Esophagus squamous epithelium (tissue), 5 donors: ENCODE measurements around the gene RAB29. TPM values are rescaled to one million over a fixed set of nuclear protein-coding genes. Genes with fewer than 3 reads are reported as not detected.

Source experiments
- DNase-seq: peaks from one replicate; lab custom pipeline; 2025; lab: John Stamatoyannopoulos, UW
- H3K27ac ChIP-seq, 4 donors: fragments of 200-600 bp; sonication (generic); one replicate each; pipeline ENCODE4 v1.5.1; 2016 to 2019; ENCODE audit warnings: mild to moderate bottlenecking in 1 of 4
- H3K27me3 ChIP-seq, 4 donors: fragments of 200-600 bp; sonication (generic); 1 replicate in 3 of 4; 2 replicates in 1 of 4; pipeline versions ENCODE4 v1.5.1 to v1.6.0; 2017 to 2021; ENCODE audit warnings: antibody characterized with exemption in 1 of 4
- H3K36me3 ChIP-seq, 3 donors: fragments of 200-600 bp; sonication (generic); one replicate each; pipeline ENCODE4 v1.5.1; 2016 to 2019
- H3K4me1 ChIP-seq, 3 donors: fragments of 200-600 bp; sonication (generic); one replicate each; pipeline ENCODE4 v1.5.1; 2017 to 2019
- H3K4me3 ChIP-seq, 4 donors: fragments of 200-600 bp; sonication (generic); 1 replicate in 3 of 4; 2 replicates in 1 of 4; pipeline ENCODE4 v1.5.1; 2016 to 2019; ENCODE audit warnings: mild to moderate bottlenecking in 2 of 4, moderate library complexity in 1 of 4
- H3K9me3 ChIP-seq, 3 donors: fragments of 200-600 bp; sonication (generic); one replicate each; pipeline ENCODE4 v1.5.1; 2016 to 2019
- POLR2A ChIP-seq, 4 donors: fragments of 450-650 bp; IDR thresholded peaks; one replicate each; pipeline ENCODE4 v1.6.1; 2017; ENCODE audit warnings: antibody characterized with exemption in 4 of 4, mild to moderate bottlenecking in 4 of 4, moderate library complexity in 3 of 4
- WGBS, 2 donors: methylation state at CpG; one replicate each; pipeline ENCODE4 v1.1.5; 2018; 5-methylcytosine and 5-hydroxymethylcytosine counted together
- intact Hi-C: fragments of 100-400 bp; cut with DNase I; formaldehyde crosslinking; loops from one replicate; pipeline ENCODE4 v1.15.0; 2022
- total RNA-seq, 4 donors: library from RNA; depleted of rRNA; stranded (reverse); fragments of >200 nt; gene quantifications; one replicate each; pipeline ENCODE4 v1.1.0, GENCODE V29; 2016
- TF ChIP-seq, protein P1 (sequence below), 6 experiments: fragments of 450-650 bp in 4 of 6; fragments of 200-600 bp in 2 of 6; sonication (generic) in 2 of 6; IDR thresholded peaks; one replicate each; pipeline ENCODE4 v1.5.1; 2016 to 2019; ENCODE audit warnings: antibody characterized with exemption in 6 of 6, mild to moderate bottlenecking in 4 of 6, moderate library complexity in 4 of 6
- donor health status: DM: yes; HTN: yes; CAD: no.

The RAB29 gene
- total RNA-seq, 4 donors from 2014 or later: 3.0 to 19.3 (median 7.0) TPM

- intact Hi-C loops: no loop called here
- 50 to 84% methylated on average over 3 of the region's 3 CpGs for WGBS, 2 donors
- TF ChIP-seq POLR2A (IDR thresholded peaks at IDR 0.05): no peak
- TF ChIP-seq, protein P1, sequence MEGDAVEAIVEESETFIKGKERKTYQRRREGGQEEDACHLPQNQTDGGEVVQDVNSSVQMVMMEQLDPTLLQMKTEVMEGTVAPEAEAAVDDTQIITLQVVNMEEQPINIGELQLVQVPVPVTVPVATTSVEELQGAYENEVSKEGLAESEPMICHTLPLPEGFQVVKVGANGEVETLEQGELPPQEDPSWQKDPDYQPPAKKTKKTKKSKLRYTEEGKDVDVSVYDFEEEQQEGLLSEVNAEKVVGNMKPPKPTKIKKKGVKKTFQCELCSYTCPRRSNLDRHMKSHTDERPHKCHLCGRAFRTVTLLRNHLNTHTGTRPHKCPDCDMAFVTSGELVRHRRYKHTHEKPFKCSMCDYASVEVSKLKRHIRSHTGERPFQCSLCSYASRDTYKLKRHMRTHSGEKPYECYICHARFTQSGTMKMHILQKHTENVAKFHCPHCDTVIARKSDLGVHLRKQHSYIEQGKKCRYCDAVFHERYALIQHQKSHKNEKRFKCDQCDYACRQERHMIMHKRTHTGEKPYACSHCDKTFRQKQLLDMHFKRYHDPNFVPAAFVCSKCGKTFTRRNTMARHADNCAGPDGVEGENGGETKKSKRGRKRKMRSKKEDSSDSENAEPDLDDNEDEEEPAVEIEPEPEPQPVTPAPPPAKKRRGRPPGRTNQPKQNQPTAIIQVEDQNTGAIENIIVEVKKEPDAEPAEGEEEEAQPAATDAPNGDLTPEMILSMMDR (IDR thresholded peaks at IDR 0.05): no peak
Observed at GRCh38 chr1:205766570-205766969, 8.7 kb downstream of the RAB29 start.

GRCh38 chr1:205766038-205766437, 9.2 kb downstream of the RAB29 start:
- 43 to 50% methylated on average over 5 of the region's 5 CpGs for WGBS, 2 donors
- DNase-seq: no peak
- Histone ChIP-seq H3K36me3 (peaks cover 0 to 5% (median 0%) of the 10 kb centered on the region in 3 donors), H3K27ac (no peak overlapping the region), H3K4me1 (peaks cover 0 to 23% (median 9%) of the 10 kb centered on the region in 3 donors), H3K9me3 (no peaks in the 10 kb centered on the region), H3K4me3 (no peak overlapping the region), H3K27me3 (no peaks in the 10 kb centered on the region)
- intact Hi-C loops: no loop called here
- TF ChIP-seq POLR2A (IDR thresholded peaks at IDR 0.05): no peak
- TF ChIP-seq, protein P1 (IDR thresholded peaks at IDR 0.05): no peak

More at GRCh38 chr1:205766570-205766969, 8.7 kb downstream of the RAB29 start:
- H3K27ac ChIP-seq: no peak overlapping the region
- DNase-seq: no peak
- H3K9me3 ChIP-seq: no peaks in the 10 kb centered on the region
- H3K36me3 ChIP-seq: peaks cover 0 to 5% (median 0%) of the 10 kb centered on the region in 3 donors
- no peak overlapping the region for H3K4me3 ChIP-seq
- H3K27me3 ChIP-seq: no peaks in the 10 kb centered on the region
- peaks cover 0 to 27% (median 9%) of the 10 kb centered on the region in 3 donors for H3K4me1 ChIP-seq

DNA sequence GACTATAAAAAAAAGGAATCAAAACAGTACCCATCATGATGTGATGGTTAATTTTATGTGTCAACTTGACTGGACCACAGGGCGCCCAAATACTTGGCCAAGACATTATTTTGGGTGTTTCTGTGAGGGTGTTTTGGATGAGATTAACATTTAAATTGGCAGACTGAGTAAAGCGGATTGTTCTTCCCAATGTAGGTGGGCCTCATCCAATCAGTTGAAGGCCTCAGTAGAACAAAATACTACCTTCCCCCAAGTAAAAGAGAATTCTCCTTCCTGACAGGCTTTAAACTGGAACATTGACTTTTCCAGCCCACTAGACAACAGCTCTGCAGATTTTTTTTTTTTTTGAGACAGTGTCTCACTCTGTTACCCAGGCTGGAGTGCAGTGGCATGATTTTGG, 10.7 kb downstream of the RAB29 start:
- no peak for DNase-seq
- no peaks in the 10 kb centered on the region for H3K27me3 ChIP-seq
- no peaks in the 10 kb centered on the region for H3K36me3 ChIP-seq
- H3K9me3 ChIP-seq: no peaks in the 10 kb centered on the region
- intact Hi-C loops: no loop called here
- no peak for TF ChIP-seq POLR2A (IDR thresholded peaks at IDR 0.05)
- TF ChIP-seq, protein P1 (IDR thresholded peaks at IDR 0.05): no peak
- no peak overlapping the region for H3K27ac ChIP-seq
- WGBS, 2 donors: 93 to 94% methylated on average over 2 of the region's 2 CpGs
- H3K4me3 ChIP-seq: no peak overlapping the region
- peaks cover 0 to 12% (median 0%) of the 10 kb centered on the region in 3 donors for H3K4me1 ChIP-seq

DNA sequence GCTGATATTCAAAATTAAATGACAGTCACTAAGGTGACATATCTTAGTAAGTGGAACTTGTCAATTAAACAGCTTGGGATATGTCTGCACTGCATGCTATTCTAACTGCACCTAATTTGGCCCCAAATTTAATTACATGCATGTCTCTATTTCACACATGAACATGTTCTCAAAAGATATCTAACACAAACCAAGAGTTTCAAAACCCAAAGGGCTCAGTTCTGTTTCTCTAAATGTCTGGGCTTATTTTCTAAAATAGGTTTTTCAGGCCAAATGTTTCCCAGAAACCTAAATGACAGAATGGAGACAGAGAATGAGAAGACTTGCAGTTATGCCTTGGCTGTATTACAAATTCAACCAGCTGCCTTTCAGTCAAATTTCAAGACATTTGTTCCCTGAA, 11.3 kb downstream of the RAB29 start:
- no peak for DNase-seq
- Histone ChIP-seq H3K4me1 (peaks cover 0 to 12% (median 0%) of the 10 kb centered on the region in 3 donors), H3K27ac (no peak overlapping the region), H3K36me3 (no peaks in the 10 kb centered on the region), H3K4me3 (no peak overlapping the region), H3K9me3 (no peaks in the 10 kb centered on the region), H3K27me3 (no peaks in the 10 kb centered on the region)
- no peak for TF ChIP-seq POLR2A (IDR thresholded peaks at IDR 0.05)
- TF ChIP-seq, protein P1 (IDR thresholded peaks at IDR 0.05): no peak
- intact Hi-C loops: no loop called here

- Histone ChIP-seq H3K9me3 (no peaks in the 10 kb centered on the region), H3K27me3 (no peaks in the 10 kb centered on the region), H3K36me3 (no peaks in the 10 kb centered on the region), H3K4me1 (peaks cover 0 to 4% (median 0%) of the 10 kb centered on the region in 3 donors), H3K4me3 (no peak overlapping the region), H3K27ac (no peak overlapping the region)
- intact Hi-C loops: no loop called here
- no peak for DNase-seq
- TF ChIP-seq, protein P1 (IDR thresholded peaks at IDR 0.05): no peak
- no peak for TF ChIP-seq POLR2A (IDR thresholded peaks at IDR 0.05)
- WGBS, 2 donors: 74 to 82% methylated on average over 3 of the region's 3 CpGs
Observed at GRCh38 chr1:205760606-205761005, 14.7 kb downstream of the RAB29 start.
